ENCODE data around the gene ZC3H12D. TPM values are rescaled to one million over a fixed set of nuclear protein-coding genes. Genes with fewer than 3 reads are reported as not detected.

The ZC3H12D gene
- total RNA-seq, 1 donor from 2014 or later = 0.47 TPM

- DNase-seq (ENCODE audit: low spot score in 2 of 2, unreplicated experiment in 2 of 2) = no peak
- no peak overlapping the region for H3K4me3 Mint-ChIP-seq
- no peak overlapping the region for H3K27ac Mint-ChIP-seq
- peaks cover 2% of the 10 kb centered on the region for H3K4me1 Mint-ChIP-seq
- peaks cover 5% of the 10 kb centered on the region for H3K9me3 Mint-ChIP-seq
- H3K27me3 Mint-ChIP-seq (ENCODE audit: low read depth) = peaks cover 2% of the 10 kb centered on the region
- TF ChIP-seq CTCF (IDR thresholded peaks at IDR 0.05; ENCODE audit: unreplicated experiment) = no peak
- H3K36me3 Mint-ChIP-seq = no peaks in the 10 kb centered on the region
Measured at GRCh38 chr6:149433405-149433804, 51.4 kb downstream of the ZC3H12D start.

GRCh38 chr6:149431905-149432775, 52.7 kb downstream of the ZC3H12D start:
- H3K36me3 Mint-ChIP-seq = no peaks in the 10 kb centered on the region
- H3K27ac Mint-ChIP-seq = no peak overlapping the region
- H3K4me3 Mint-ChIP-seq = peak overlapping the region; percentile 37
- peaks cover 2% of the 10 kb centered on the region for H3K4me1 Mint-ChIP-seq
- H3K9me3 Mint-ChIP-seq = no peaks in the 10 kb centered on the region
- peaks cover 2% of the 10 kb centered on the region for H3K27me3 Mint-ChIP-seq (ENCODE audit: low read depth)
- DNase-seq (ENCODE audit: low spot score in 2 of 2, unreplicated experiment in 2 of 2) = peak; percentile 69 to 89
- TF ChIP-seq CTCF (IDR thresholded peaks at IDR 0.05; ENCODE audit: unreplicated experiment) = peak; percentile 97

GRCh38 chr6:149429427-149430360, 55.1 kb downstream of the ZC3H12D start:
- DNase-seq (ENCODE audit: low spot score in 2 of 2, unreplicated experiment in 2 of 2) = no peak
- Mint-ChIP-seq H3K27ac (no peak overlapping the region), H3K36me3 (no peaks in the 10 kb centered on the region), H3K9me3 (no peaks in the 10 kb centered on the region), H3K4me1 (peaks cover 2% of the 10 kb centered on the region), H3K27me3 (ENCODE audit: low read depth) (peaks cover 2% of the 10 kb centered on the region), H3K4me3 (no peak overlapping the region)
- no peak for TF ChIP-seq CTCF (IDR thresholded peaks at IDR 0.05; ENCODE audit: unreplicated experiment)

- no peak for TF ChIP-seq CTCF (IDR thresholded peaks at IDR 0.05; ENCODE audit: unreplicated experiment)
- no peaks in the 10 kb centered on the region for H3K36me3 Mint-ChIP-seq
- H3K4me1 Mint-ChIP-seq = peaks cover 5% of the 10 kb centered on the region
- peaks cover 2% of the 10 kb centered on the region for H3K27me3 Mint-ChIP-seq (ENCODE audit: low read depth)
- no peak overlapping the region for H3K4me3 Mint-ChIP-seq
- no peak overlapping the region for H3K27ac Mint-ChIP-seq
- no peaks in the 10 kb centered on the region for H3K9me3 Mint-ChIP-seq
- no peak for DNase-seq (ENCODE audit: low spot score in 2 of 2, unreplicated experiment in 2 of 2)
Measured at GRCh38 chr6:149428606-149429005, 56.2 kb downstream of the ZC3H12D start.

GRCh38 chr6:149425754-149426153, 59.1 kb downstream of the ZC3H12D start:
- no peak overlapping the region for H3K27ac Mint-ChIP-seq

More at GRCh38 chr6:149425754-149426153, 59.1 kb downstream of the ZC3H12D start:
- H3K36me3 Mint-ChIP-seq = no peaks in the 10 kb centered on the region
- no peak overlapping the region for H3K4me3 Mint-ChIP-seq
- DNase-seq (ENCODE audit: low spot score in 2 of 2, unreplicated experiment in 2 of 2) = no peak
- no peak for TF ChIP-seq CTCF (IDR thresholded peaks at IDR 0.05; ENCODE audit: unreplicated experiment)
- H3K27me3 Mint-ChIP-seq (ENCODE audit: low read depth) = peaks cover 2% of the 10 kb centered on the region
- peaks cover 5% of the 10 kb centered on the region for H3K4me1 Mint-ChIP-seq
- H3K9me3 Mint-ChIP-seq = no peaks in the 10 kb centered on the region
